Panc1 (cell line): ENCODE measurements around the gene ROS1. TPM values are rescaled to one million over a fixed set of nuclear protein-coding genes. Genes with fewer than 3 reads are reported as not detected.

Experiments used
- ATAC-seq: fragments of 200-7000 bp; cut with Tn5 transposase; 2 replicates; pipeline ENCODE4 v1.9.1; 2020; ENCODE audit warnings: mild to moderate bottlenecking, moderate library complexity
- BruUV-seq: library from RNA; stranded (reverse); fragments of 400-500 nt; replicated peaks from 2 replicates; lab custom pipeline; 2021; lab: Mats Ljungman, UMichigan
- CTCF ChIA-PET: fragments of 300-600 bp; sonication (Branson Sonifier 250); formaldehyde crosslinking; loops from one replicate; lab custom pipeline; 2022; ENCODE audit warnings: antibody characterized with exemption; lab: Charles Lee
- POLR2A ChIA-PET: fragments of 300-600 bp; sonication (Branson Sonifier 250); formaldehyde crosslinking; loops from one replicate; lab custom pipeline; 2022; ENCODE audit warnings: antibody characterized with exemption; lab: Charles Lee
- DNase-seq: peaks from one replicate; pipeline ENCODE4 v3.0.0-alpha.2; 2010; ENCODE audit warnings: low read depth, low spot score
- H3K27ac ChIP-seq: 2 replicates; pipeline ENCODE4 v1.5.1; 2011; ENCODE audit warnings: mild to moderate bottlenecking, low read length, inconsistent platforms
- H3K27me3 ChIP-seq: fragments of 200-500 bp; sonication (Bioruptor generic); 2 replicates; pipeline ENCODE4 v1.6.0; 2014; ENCODE audit warnings: low read length, inconsistent platforms; ENCODE audit not compliant: control insufficient read depth, insufficient read depth
- H3K36me3 ChIP-seq: fragments of 200-500 bp; sonication (Bioruptor generic); 2 replicates; pipeline ENCODE4 v1.5.1; 2014; ENCODE audit warnings: inconsistent platforms, mild to moderate bottlenecking, low read length, moderate library complexity; ENCODE audit not compliant: control insufficient read depth, insufficient read depth
- H3K4me1 ChIP-seq: 2 replicates; pipeline ENCODE4 v1.5.1; 2011; ENCODE audit warnings: inconsistent platforms, mild to moderate bottlenecking, low read length, moderate library complexity; ENCODE audit not compliant: control insufficient read depth, insufficient read depth
- H3K4me3 ChIP-seq, 2 experiments: 2 replicates each; pipeline ENCODE4 v1.5.1; 2011 to 2012; ENCODE audit warnings: low read depth in 2 of 2, low read length in 2 of 2, mild to moderate bottlenecking in 2 of 2, inconsistent platforms in 1 of 2, moderate library complexity in 1 of 2
- H3K9me3 ChIP-seq: fragments of 200-500 bp; sonication (Bioruptor generic); 2 replicates; pipeline ENCODE4 v1.5.1; 2014; ENCODE audit warnings: low read depth, mild to moderate bottlenecking, inconsistent platforms, low read length, moderate library complexity; ENCODE audit not compliant: control insufficient read depth, insufficient read depth
- POLR2AphosphoS5 ChIP-seq: IDR thresholded peaks from 2 replicates; pipeline ENCODE4 v1.6.1; 2012; ENCODE audit warnings: mild to moderate bottlenecking, low read depth, low read length, moderate library complexity
- REST ChIP-seq, 2 experiments: IDR thresholded peaks; 2 replicates each; pipeline ENCODE4 v1.6.1; 2011 to 2012; ENCODE audit warnings: low read depth in 2 of 2, control low read depth in 1 of 2, low read length in 1 of 2, mild to moderate bottlenecking in 1 of 2, moderate library complexity in 1 of 2; ENCODE audit not compliant: insufficient read depth in 1 of 2
- SIN3A ChIP-seq: IDR thresholded peaks from 2 replicates; pipeline ENCODE4 v1.6.1; 2012; ENCODE audit warnings: low read depth, mild to moderate bottlenecking, low read length, moderate library complexity, borderline replicate concordance; ENCODE audit not compliant: insufficient read depth
- TCF7L2 ChIP-seq: IDR thresholded peaks from 2 replicates; pipeline ENCODE4 v1.6.1; 2011; ENCODE audit warnings: mild to moderate bottlenecking, low read depth, low read length, inconsistent platforms
- in situ Hi-C: cut with HindIII; loops from 2 replicates; pipeline ENCODE4 v1.10.0; 2016; ENCODE audit warnings: low sequenced_read_pairs, low pct_unique_long_range_greater_than_20kb
- intact Hi-C: fragments of 100-400 bp; cut with micrococcal nuclease; formaldehyde crosslinking; loops from one replicate; pipeline ENCODE4 v1.10.0; 2022; ENCODE audit not compliant: unreplicated experiment
- total RNA-seq: library from RNA; stranded (reverse); gene quantifications from one replicate; pipeline ENCODE4 v1.2.1, GENCODE V29; 2021; ENCODE audit not compliant: unreplicated experiment
- TF ChIP-seq, protein P1 (sequence below): fragments of 450-650 bp; IDR thresholded peaks from 2 replicates; pipeline ENCODE4 v1.5.1; 2017; ENCODE audit warnings: mild to moderate bottlenecking

Gene ROS1
- total RNA-seq, 1 experiment from 2014 or later = 0.10 TPM

GRCh38 chr6:117346142-117346930, 79.4 kb downstream of the ROS1 start:
- in situ Hi-C loops = no loop called here
- POLR2A ChIA-PET = no interaction called here
- CTCF ChIA-PET = interaction anchor here (0.7 kb wide), 1 partner anchor 9 kb away, joined by 3 read pairs; no protein-coding TSS in a partner anchor
- TF ChIP-seq, protein P1, sequence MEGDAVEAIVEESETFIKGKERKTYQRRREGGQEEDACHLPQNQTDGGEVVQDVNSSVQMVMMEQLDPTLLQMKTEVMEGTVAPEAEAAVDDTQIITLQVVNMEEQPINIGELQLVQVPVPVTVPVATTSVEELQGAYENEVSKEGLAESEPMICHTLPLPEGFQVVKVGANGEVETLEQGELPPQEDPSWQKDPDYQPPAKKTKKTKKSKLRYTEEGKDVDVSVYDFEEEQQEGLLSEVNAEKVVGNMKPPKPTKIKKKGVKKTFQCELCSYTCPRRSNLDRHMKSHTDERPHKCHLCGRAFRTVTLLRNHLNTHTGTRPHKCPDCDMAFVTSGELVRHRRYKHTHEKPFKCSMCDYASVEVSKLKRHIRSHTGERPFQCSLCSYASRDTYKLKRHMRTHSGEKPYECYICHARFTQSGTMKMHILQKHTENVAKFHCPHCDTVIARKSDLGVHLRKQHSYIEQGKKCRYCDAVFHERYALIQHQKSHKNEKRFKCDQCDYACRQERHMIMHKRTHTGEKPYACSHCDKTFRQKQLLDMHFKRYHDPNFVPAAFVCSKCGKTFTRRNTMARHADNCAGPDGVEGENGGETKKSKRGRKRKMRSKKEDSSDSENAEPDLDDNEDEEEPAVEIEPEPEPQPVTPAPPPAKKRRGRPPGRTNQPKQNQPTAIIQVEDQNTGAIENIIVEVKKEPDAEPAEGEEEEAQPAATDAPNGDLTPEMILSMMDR = peak; percentile 59; the same call in 1 of the 2 replicates
- no peak for TF ChIP-seq REST (IDR thresholded peaks at IDR 0.05; ENCODE audit: insufficient read depth in 1 of 2, low read depth in 2 of 2, low read length in 1 of 2)
- ATAC-seq (no peak), DNase-seq (no peak)
- intact Hi-C loops = loop anchor here (2.0 to 10.0 kb wide), 4 partner anchors 210 to 918 kb away; no protein-coding TSS in a partner anchor
- no peaks in the 10 kb centered on the region for H3K4me1 ChIP-seq
- BruUV-seq = no TSS peak
- H3K27me3 ChIP-seq = peaks cover 6% of the 10 kb centered on the region
- H3K4me3 ChIP-seq = no peak overlapping the region
- no peaks in the 10 kb centered on the region for H3K36me3 ChIP-seq
- H3K27ac ChIP-seq = no peak overlapping the region
- no peaks in the 10 kb centered on the region for H3K9me3 ChIP-seq

GRCh38 chr6:117345292-117345610, 80.5 kb downstream of the ROS1 start:
- no peak for DNase-seq
- Histone ChIP-seq H3K36me3 (no peaks in the 10 kb centered on the region), H3K9me3 (no peaks in the 10 kb centered on the region), H3K27me3 (peaks cover 6% of the 10 kb centered on the region), H3K4me1 (no peaks in the 10 kb centered on the region), H3K27ac (no peak overlapping the region), H3K4me3 (no peak overlapping the region)
- in situ Hi-C loops = no loop called here
- ChIA-PET POLR2A (no interaction called here), CTCF (interaction anchor here (0.5 kb wide), 1 partner anchor 484 kb away, joined by 4 read pairs; no protein-coding TSS in a partner anchor)
- intact Hi-C loops = loop anchor here (10.0 kb wide), 2 partner anchors 480 to 920 kb away; no protein-coding TSS in a partner anchor
- no TSS peak for BruUV-seq
- no peak for ATAC-seq
- TF ChIP-seq, protein P1 = no peak
- TF ChIP-seq TCF7L2 = no peak
- TF ChIP-seq REST (IDR thresholded peaks at IDR 0.05; ENCODE audit: insufficient read depth in 1 of 2, low read depth in 2 of 2, low read length in 1 of 2) = no peak
- TF ChIP-seq SIN3A = no peak
- TF ChIP-seq POLR2AphosphoS5 = no peak
